Testis (tissue), 3 donors: Measurements from ENCODE around the gene KCNMB4. TPM values are rescaled to one million over a fixed set of nuclear protein-coding genes. Genes with fewer than 3 reads are reported as not detected.
"Not testable (repeated sequence)": the region's sequence is repeated elsewhere in the genome, so short reads cannot be mapped to it uniquely, and the experiment has no call there.

ENCODE experiments used
- DNase-seq: peaks from one replicate; pipeline ENCODE4 v3.0.0-alpha.2; 2019
- H3K27ac ChIP-seq, 2 donors: fragments of 200-600 bp; sonication (generic); one replicate each; pipeline ENCODE4 v1.5.1; 2019
- H3K27me3 ChIP-seq: fragments of 200-600 bp; sonication (generic); one replicate; pipeline ENCODE4 v1.5.1; 2019
- H3K36me3 ChIP-seq: fragments of 200-600 bp; sonication (generic); one replicate; pipeline ENCODE4 v1.5.1; 2017; ENCODE audit warnings: low read depth; ENCODE audit errors: missing control alignments
- H3K4me1 ChIP-seq: fragments of 200-600 bp; sonication (generic); one replicate; pipeline ENCODE4 v1.5.1; 2019
- H3K4me3 ChIP-seq, 2 donors: fragments of 200-600 bp; sonication (generic); one replicate each; pipeline ENCODE4 v1.5.1; 2017 to 2019
- H3K9me3 ChIP-seq: fragments of 200-600 bp; sonication (generic); one replicate; pipeline ENCODE4 v1.5.1; 2017
- POLR2A ChIP-seq: fragments of 450-650 bp; IDR thresholded peaks from one replicate; pipeline ENCODE4 v1.6.1; 2017; ENCODE audit warnings: antibody characterized with exemption, mild to moderate bottlenecking, moderate library complexity
- WGBS, 2 donors: methylation state at CpG; one replicate each; pipeline ENCODE4 v1.1.5; 2018; 5-methylcytosine and 5-hydroxymethylcytosine counted together
- intact Hi-C: fragments of 100-400 bp; cut with DNase I; formaldehyde crosslinking; loops from one replicate; pipeline ENCODE4 v1.15.1; 2023; ENCODE audit warnings: low total_unique reads
- polyA plus RNA-seq: library from polyadenylated mRNA; stranded (reverse); fragments of 350-450 nt; fragmentation: Illumina TruSeq; extraction: RNeasy Lipid Tissue Mini Kit (QIAGEN cat#74804); gene quantifications from one replicate; pipeline ENCODE4 v1.2.3, GENCODE V29; 2014; ENCODE audit warnings: low read depth, low replicate concordance; ENCODE audit not compliant: insufficient read depth
- total RNA-seq, 2 donors: library from RNA; depleted of rRNA; stranded (reverse); fragments of >200 nt; gene quantifications; one replicate each; pipeline ENCODE4 v1.2.3, GENCODE V29; 2016
- TF ChIP-seq, protein P1 (sequence below), 3 experiments: fragments of 450-650 bp in 2 of 3; fragments of 200-600 bp in 1 of 3; sonication (generic) in 1 of 3; IDR thresholded peaks; one replicate each; pipeline ENCODE4 v1.5.1; 2016 to 2019; ENCODE audit warnings: antibody characterized with exemption in 3 of 3, mild to moderate bottlenecking in 2 of 3, moderate library complexity in 1 of 3

KCNMB4 gene
- total and polyA plus RNA-seq, 3 donors from 2014 or later, result 3.5 to 8.8 (median 7.1) TPM

DNA sequence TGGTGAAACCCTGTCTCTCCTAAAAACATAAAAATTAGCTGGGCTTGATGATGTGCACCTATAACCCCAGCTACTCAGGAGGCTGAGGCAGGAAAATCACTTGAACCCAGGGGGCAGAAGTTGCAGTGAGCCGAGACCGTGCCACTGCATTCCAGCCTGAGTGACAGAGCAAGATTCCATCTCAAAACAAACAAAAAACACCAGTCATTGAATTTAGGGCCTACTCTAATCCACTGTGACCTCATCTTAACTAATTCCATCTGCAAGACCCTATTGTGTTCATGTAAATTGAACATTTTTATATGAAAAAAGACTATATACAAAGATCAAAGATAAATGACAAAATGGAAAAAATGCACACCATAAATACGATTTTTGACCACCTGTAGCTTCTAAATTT lies 17.8 kb downstream of the KCNMB4 start:
- intact Hi-C loops, result no loop called here
- Histone ChIP-seq H3K27me3 (no peaks in the 10 kb centered on the region), H3K4me1 (no peaks in the 10 kb centered on the region), H3K36me3 (no peaks in the 10 kb centered on the region), H3K9me3 (no peaks in the 10 kb centered on the region), H3K27ac (no peak overlapping the region), H3K4me3 (no peak overlapping the region)
- 89 to 93% methylated on average over 3 of the region's 3 CpGs for WGBS, 2 donors
- TF ChIP-seq, protein P1, sequence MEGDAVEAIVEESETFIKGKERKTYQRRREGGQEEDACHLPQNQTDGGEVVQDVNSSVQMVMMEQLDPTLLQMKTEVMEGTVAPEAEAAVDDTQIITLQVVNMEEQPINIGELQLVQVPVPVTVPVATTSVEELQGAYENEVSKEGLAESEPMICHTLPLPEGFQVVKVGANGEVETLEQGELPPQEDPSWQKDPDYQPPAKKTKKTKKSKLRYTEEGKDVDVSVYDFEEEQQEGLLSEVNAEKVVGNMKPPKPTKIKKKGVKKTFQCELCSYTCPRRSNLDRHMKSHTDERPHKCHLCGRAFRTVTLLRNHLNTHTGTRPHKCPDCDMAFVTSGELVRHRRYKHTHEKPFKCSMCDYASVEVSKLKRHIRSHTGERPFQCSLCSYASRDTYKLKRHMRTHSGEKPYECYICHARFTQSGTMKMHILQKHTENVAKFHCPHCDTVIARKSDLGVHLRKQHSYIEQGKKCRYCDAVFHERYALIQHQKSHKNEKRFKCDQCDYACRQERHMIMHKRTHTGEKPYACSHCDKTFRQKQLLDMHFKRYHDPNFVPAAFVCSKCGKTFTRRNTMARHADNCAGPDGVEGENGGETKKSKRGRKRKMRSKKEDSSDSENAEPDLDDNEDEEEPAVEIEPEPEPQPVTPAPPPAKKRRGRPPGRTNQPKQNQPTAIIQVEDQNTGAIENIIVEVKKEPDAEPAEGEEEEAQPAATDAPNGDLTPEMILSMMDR (IDR thresholded peaks at IDR 0.05), result no peak
- TF ChIP-seq POLR2A, result no peak
- DNase-seq, result no peak

DNA sequence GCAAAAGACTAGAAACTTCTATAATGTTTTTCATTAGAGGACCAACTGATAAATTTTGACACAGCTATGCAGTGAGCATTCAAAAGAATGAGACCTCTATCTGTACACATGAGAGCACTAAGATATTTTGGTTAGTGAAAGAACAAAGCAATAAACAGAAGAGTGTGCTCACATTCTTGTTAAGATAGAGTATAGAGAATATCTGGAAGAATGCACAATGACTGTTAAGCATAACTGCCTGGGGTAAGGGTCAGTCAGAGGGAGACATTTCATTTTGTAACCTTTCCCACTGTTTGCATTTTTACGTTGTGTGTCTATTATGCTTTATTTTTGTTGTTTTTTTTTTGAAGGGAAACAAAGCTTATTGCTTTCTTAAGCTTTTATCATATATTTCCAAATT lies 20.7 kb downstream of the KCNMB4 start:
- Histone ChIP-seq H3K4me1 (no peaks in the 10 kb centered on the region), H3K4me3 (no peak overlapping the region), H3K27me3 (no peaks in the 10 kb centered on the region), H3K9me3 (no peaks in the 10 kb centered on the region), H3K27ac (no peak overlapping the region), H3K36me3 (no peaks in the 10 kb centered on the region)
- DNase-seq, result no peak
- WGBS, 2 donors, result 41 to 70% methylated on average over 1 of the region's 1 CpG
- TF ChIP-seq POLR2A, result no peak
- TF ChIP-seq, protein P1 (IDR thresholded peaks at IDR 0.05), result no peak
- intact Hi-C loops, result no loop called here

DNA sequence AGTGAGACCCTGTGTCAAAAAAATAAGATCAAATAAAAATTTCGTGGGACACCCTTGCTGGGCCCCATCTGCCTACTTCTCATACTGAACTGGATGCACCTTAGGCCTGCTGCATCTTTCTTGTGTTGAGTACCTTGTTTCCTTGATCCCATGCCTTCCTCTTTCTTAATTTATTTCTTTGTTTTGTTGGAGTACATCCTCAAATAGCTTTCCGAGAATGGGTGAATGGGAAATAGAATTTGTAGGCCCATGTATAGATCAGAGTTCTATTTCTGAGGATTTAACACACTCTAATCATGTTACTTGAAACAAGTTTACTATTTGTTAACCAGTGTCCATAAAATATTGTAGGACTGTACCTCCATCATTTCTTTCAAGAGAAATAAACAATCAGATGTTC lies 23.6 kb downstream of the KCNMB4 start:
- Histone ChIP-seq H3K4me3 (no peak overlapping the region), H3K27me3 (no peaks in the 10 kb centered on the region), H3K36me3 (no peaks in the 10 kb centered on the region), H3K27ac (no peak overlapping the region), H3K9me3 (no peaks in the 10 kb centered on the region), H3K4me1 (no peaks in the 10 kb centered on the region)
- TF ChIP-seq POLR2A, result no peak
- TF ChIP-seq, protein P1 (IDR thresholded peaks at IDR 0.05), result no peak
- intact Hi-C loops, result no loop called here
- 93% methylated on average over 2 of the region's 2 CpGs for WGBS, 2 donors
- no peak for DNase-seq

DNA sequence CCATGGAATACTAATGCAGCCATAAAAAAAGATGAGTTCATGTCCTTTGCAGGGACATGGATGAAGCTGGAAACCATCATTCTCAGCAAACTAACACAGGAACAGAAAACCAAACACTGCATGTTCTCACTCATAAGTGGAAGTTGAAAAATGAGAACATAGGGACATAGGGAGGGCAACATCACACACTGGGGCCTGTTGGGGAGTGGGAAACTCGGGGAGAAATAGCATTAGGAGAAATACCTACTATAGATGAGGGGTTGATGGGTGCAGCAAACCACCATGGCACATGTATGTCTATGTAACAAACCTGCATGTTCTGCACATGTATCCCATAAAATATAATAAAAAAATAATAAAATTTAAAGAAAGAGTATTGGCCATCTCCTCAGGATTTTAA lies 26.5 kb downstream of the KCNMB4 start:
- DNase-seq, intact Hi-C loops, H3K4me3 ChIP-seq, H3K27ac ChIP-seq, H3K4me1 ChIP-seq, H3K27me3 ChIP-seq, H3K9me3 ChIP-seq, H3K36me3 ChIP-seq: not testable (repeated sequence)
- WGBS, 2 donors, result 75 to 97% methylated on average over 1 of the region's 1 CpG

DNA sequence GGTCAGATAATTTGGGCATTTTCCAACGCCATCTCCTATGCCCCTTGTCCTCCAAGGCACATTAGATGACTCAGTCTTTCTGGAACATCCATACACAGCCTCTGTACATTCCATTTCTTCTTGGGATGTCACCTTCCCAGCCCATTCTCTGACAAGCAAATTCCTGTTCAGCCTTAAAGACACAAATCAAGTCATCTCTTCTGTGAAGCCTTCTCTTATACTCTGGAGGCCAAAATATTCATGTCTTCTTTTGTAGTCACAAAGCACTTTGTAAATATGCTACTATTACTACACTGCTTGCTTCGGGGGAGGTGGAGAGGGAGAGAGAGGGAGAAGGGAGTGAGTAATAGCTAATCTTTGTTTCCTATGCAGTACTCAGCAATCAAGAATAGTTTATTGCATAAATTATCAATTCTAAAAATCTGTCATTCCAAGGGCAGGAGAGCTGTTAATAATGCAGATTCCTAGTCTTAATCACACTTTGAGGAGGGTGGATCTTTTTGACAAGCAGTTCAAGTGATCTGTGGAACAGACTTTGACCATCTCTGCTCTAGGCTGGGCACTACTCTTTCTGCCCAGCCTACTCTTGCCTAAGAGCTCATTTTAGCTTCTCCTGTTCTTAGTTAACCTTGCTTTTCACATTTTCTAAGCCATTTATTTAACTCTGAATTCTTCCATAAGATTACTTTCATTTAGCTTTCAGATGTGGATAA lies 27.9 kb downstream of the KCNMB4 start:
- Histone ChIP-seq H3K36me3 (no peaks in the 10 kb centered on the region), H3K27ac (no peak overlapping the region), H3K9me3 (no peaks in the 10 kb centered on the region), H3K4me1 (no peaks in the 10 kb centered on the region), H3K4me3 (no peak overlapping the region), H3K27me3 (no peaks in the 10 kb centered on the region)
- TF ChIP-seq, protein P1 (IDR thresholded peaks at IDR 0.05), result no peak
- TF ChIP-seq POLR2A, result no peak
- intact Hi-C loops, result no loop called here
- WGBS, 2 donors, result 82 to 85% methylated on average over 2 of the region's 2 CpGs
- no peak for DNase-seq
